ENCODE measurements around the gene CRPPA.

DNA sequence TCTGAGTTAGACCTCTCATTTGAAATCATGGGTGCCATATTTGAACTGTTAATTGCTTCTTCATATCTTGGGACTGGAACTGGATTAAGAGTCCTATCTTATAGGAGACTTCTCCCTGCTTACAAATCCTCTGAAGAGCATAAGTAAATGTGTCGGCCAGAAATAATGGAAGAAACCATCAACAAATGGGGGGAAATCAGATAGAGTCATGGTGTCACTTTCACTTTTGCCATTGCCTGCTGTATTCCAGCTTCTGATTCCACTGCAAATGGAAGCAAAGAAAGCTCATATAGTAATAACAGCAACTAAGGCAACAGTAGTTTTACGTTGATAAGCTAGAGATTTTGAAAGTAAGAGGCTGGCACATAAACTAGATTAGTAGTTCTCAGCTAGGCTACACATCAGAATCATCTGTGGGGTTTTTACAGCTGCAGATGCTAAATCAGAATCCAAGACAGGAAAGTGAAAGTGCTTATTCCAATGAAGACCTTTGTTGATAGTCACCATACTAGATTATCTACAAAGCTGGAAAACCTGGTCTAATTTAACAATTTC, 12.3 kb upstream of the CRPPA start:
- TF ChIP-seq EZH2 (IDR thresholded peaks at IDR 0.05) (no peak), YY1 (IDR thresholded peaks at IDR 0.05; ENCODE audit: extremely low read depth, insufficient replicate concordance, low read depth, low read length) (no peak), POLR2A (IDR thresholded peaks at IDR 0.05; ENCODE audit: borderline replicate concordance, extremely low read depth, insufficient read depth, insufficient read length) (no peak), RAD21 (IDR thresholded peaks at IDR 0.05; ENCODE audit: low read depth) (no peak)
- TF ChIP-seq, protein P1, sequence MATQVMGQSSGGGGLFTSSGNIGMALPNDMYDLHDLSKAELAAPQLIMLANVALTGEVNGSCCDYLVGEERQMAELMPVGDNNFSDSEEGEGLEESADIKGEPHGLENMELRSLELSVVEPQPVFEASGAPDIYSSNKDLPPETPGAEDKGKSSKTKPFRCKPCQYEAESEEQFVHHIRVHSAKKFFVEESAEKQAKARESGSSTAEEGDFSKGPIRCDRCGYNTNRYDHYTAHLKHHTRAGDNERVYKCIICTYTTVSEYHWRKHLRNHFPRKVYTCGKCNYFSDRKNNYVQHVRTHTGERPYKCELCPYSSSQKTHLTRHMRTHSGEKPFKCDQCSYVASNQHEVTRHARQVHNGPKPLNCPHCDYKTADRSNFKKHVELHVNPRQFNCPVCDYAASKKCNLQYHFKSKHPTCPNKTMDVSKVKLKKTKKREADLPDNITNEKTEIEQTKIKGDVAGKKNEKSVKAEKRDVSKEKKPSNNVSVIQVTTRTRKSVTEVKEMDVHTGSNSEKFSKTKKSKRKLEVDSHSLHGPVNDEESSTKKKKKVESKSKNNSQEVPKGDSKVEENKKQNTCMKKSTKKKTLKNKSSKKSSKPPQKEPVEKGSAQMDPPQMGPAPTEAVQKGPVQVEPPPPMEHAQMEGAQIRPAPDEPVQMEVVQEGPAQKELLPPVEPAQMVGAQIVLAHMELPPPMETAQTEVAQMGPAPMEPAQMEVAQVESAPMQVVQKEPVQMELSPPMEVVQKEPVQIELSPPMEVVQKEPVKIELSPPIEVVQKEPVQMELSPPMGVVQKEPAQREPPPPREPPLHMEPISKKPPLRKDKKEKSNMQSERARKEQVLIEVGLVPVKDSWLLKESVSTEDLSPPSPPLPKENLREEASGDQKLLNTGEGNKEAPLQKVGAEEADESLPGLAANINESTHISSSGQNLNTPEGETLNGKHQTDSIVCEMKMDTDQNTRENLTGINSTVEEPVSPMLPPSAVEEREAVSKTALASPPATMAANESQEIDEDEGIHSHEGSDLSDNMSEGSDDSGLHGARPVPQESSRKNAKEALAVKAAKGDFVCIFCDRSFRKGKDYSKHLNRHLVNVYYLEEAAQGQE (IDR thresholded peaks at IDR 0.05; ENCODE audit: low read depth): no peak
- TF ChIP-seq, protein P2, sequence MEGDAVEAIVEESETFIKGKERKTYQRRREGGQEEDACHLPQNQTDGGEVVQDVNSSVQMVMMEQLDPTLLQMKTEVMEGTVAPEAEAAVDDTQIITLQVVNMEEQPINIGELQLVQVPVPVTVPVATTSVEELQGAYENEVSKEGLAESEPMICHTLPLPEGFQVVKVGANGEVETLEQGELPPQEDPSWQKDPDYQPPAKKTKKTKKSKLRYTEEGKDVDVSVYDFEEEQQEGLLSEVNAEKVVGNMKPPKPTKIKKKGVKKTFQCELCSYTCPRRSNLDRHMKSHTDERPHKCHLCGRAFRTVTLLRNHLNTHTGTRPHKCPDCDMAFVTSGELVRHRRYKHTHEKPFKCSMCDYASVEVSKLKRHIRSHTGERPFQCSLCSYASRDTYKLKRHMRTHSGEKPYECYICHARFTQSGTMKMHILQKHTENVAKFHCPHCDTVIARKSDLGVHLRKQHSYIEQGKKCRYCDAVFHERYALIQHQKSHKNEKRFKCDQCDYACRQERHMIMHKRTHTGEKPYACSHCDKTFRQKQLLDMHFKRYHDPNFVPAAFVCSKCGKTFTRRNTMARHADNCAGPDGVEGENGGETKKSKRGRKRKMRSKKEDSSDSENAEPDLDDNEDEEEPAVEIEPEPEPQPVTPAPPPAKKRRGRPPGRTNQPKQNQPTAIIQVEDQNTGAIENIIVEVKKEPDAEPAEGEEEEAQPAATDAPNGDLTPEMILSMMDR (IDR thresholded peaks at IDR 0.05 in 2 of 3, conservative IDR thresholded peaks at IDR 0.05 in 1 of 3; ENCODE audit: borderline replicate concordance in 1 of 3, insufficient read depth in 1 of 3, low read depth in 2 of 3, low read length in 2 of 3): no peak

Measured in HCT116 (cell line).